K562 (cell line): ENCODE data around the gene TTC8.

ENCODE experiments used
- BDP1 ChIP-seq: IDR thresholded peaks from 3 replicates; pipeline ENCODE4 v1.6.1; 2011; ENCODE audit not compliant: insufficient read length, insufficient read depth
- CHD2 ChIP-seq: IDR thresholded peaks from 2 replicates; pipeline ENCODE4 v1.6.1; 2011; ENCODE audit warnings: low read depth, low read length
- ESRRA ChIP-seq: fragments of 450-650 bp; IDR thresholded peaks from 2 replicates; pipeline ENCODE4 v1.6.1; 2014; ENCODE audit warnings: low read depth, mild to moderate bottlenecking, moderate library complexity, borderline replicate concordance
- POLR2AphosphoS5 ChIP-seq: IDR thresholded peaks from 2 replicates; pipeline ENCODE4 v1.6.1; 2011; ENCODE audit warnings: mild to moderate bottlenecking, low read depth, low read length, moderate library complexity; ENCODE audit not compliant: control insufficient read depth, insufficient read depth
- TF ChIP-seq, protein P1 (sequence below), 3 experiments: IDR thresholded peaks in 2 of 3; conservative IDR thresholded peaks in 1 of 3; 2 replicates each; pipeline ENCODE4 v1.5.1; 2011 to 2012; ENCODE audit warnings: low read length in 3 of 3, mild to moderate bottlenecking in 3 of 3, control low read depth in 2 of 3, improper control_type of control experiment in 1 of 3, inconsistent platforms in 1 of 3, low read depth in 1 of 3, mixed read lengths in 1 of 3, moderate library complexity in 1 of 3; ENCODE audit not compliant: insufficient read depth in 2 of 3
- TF ChIP-seq, protein P2 (sequence below): sonication (generic); formaldehyde crosslinking; IDR thresholded peaks from 2 replicates; pipeline ENCODE4 v1.8.1; 2023; ENCODE audit warnings: mild to moderate bottlenecking, missing genetic modification reagents
- TF ChIP-seq, protein P3 (sequence below), 2 experiments: fragments of 200-800 bp in 1 of 2; sonication (Bioruptor generic) in 1 of 2; sonication (generic) in 1 of 2; formaldehyde crosslinking in 1 of 2; IDR thresholded peaks in 1 of 2; conservative IDR thresholded peaks in 1 of 2; 2 replicates each; pipeline versions ENCODE4 v1.5.0 to v1.6.1; 2016 to 2020; ENCODE audit warnings: missing compliant biosample characterization in 1 of 2, missing genetic modification characterization in 1 of 2, missing genetic modification reagents in 1 of 2
- TF ChIP-seq, protein P4 (sequence below): fragments of 250-450 bp; sonication (Bioruptor Pico); IDR thresholded peaks from 2 replicates; pipeline ENCODE4 v1.5.0; 2021; ENCODE audit warnings: mild to moderate bottlenecking, moderate library complexity

DNA sequence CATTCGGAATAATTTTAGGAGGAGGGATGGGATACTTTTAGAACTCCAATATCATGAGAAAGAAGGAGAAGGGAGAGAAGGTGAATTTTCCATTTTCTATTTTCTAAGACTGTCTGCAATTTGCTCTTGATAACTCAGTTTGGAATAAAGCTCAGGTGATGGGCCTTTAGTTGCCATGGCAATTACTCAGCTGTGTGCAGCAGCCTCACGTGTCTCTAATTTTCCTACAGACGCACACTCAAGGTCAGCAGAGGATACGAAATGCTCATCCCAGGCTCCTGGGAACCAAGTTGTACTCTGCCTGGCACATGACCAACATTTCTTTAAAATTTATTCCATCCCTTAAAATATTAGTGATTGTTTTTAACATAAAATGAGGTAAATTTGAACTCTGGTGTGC is 76.7 kb downstream of the TTC8 start:
- TF ChIP-seq, protein P1, sequence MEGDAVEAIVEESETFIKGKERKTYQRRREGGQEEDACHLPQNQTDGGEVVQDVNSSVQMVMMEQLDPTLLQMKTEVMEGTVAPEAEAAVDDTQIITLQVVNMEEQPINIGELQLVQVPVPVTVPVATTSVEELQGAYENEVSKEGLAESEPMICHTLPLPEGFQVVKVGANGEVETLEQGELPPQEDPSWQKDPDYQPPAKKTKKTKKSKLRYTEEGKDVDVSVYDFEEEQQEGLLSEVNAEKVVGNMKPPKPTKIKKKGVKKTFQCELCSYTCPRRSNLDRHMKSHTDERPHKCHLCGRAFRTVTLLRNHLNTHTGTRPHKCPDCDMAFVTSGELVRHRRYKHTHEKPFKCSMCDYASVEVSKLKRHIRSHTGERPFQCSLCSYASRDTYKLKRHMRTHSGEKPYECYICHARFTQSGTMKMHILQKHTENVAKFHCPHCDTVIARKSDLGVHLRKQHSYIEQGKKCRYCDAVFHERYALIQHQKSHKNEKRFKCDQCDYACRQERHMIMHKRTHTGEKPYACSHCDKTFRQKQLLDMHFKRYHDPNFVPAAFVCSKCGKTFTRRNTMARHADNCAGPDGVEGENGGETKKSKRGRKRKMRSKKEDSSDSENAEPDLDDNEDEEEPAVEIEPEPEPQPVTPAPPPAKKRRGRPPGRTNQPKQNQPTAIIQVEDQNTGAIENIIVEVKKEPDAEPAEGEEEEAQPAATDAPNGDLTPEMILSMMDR (IDR thresholded peaks at IDR 0.05 in 2 of 3, conservative IDR thresholded peaks at IDR 0.05 in 1 of 3; ENCODE audit: insufficient read depth in 2 of 3, low read depth in 1 of 3, low read length in 3 of 3) = no peak
- TF ChIP-seq, protein P2, sequence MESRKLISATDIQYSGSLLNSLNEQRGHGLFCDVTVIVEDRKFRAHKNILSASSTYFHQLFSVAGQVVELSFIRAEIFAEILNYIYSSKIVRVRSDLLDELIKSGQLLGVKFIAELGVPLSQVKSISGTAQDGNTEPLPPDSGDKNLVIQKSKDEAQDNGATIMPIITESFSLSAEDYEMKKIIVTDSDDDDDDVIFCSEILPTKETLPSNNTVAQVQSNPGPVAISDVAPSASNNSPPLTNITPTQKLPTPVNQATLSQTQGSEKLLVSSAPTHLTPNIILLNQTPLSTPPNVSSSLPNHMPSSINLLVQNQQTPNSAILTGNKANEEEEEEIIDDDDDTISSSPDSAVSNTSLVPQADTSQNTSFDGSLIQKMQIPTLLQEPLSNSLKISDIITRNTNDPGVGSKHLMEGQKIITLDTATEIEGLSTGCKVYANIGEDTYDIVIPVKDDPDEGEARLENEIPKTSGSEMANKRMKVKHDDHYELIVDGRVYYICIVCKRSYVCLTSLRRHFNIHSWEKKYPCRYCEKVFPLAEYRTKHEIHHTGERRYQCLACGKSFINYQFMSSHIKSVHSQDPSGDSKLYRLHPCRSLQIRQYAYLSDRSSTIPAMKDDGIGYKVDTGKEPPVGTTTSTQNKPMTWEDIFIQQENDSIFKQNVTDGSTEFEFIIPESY = no peak
- TF ChIP-seq, protein P3, sequence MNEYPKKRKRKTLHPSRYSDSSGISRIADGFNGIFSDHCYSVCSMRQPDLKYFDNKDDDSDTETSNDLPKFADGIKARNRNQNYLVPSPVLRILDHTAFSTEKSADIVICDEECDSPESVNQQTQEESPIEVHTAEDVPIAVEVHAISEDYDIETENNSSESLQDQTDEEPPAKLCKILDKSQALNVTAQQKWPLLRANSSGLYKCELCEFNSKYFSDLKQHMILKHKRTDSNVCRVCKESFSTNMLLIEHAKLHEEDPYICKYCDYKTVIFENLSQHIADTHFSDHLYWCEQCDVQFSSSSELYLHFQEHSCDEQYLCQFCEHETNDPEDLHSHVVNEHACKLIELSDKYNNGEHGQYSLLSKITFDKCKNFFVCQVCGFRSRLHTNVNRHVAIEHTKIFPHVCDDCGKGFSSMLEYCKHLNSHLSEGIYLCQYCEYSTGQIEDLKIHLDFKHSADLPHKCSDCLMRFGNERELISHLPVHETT (CRISPR knock-in tag; conservative IDR thresholded peaks at IDR 0.05 in 1 of 2, IDR thresholded peaks at IDR 0.05 in 1 of 2) = no peak
- TF ChIP-seq, protein P4, sequence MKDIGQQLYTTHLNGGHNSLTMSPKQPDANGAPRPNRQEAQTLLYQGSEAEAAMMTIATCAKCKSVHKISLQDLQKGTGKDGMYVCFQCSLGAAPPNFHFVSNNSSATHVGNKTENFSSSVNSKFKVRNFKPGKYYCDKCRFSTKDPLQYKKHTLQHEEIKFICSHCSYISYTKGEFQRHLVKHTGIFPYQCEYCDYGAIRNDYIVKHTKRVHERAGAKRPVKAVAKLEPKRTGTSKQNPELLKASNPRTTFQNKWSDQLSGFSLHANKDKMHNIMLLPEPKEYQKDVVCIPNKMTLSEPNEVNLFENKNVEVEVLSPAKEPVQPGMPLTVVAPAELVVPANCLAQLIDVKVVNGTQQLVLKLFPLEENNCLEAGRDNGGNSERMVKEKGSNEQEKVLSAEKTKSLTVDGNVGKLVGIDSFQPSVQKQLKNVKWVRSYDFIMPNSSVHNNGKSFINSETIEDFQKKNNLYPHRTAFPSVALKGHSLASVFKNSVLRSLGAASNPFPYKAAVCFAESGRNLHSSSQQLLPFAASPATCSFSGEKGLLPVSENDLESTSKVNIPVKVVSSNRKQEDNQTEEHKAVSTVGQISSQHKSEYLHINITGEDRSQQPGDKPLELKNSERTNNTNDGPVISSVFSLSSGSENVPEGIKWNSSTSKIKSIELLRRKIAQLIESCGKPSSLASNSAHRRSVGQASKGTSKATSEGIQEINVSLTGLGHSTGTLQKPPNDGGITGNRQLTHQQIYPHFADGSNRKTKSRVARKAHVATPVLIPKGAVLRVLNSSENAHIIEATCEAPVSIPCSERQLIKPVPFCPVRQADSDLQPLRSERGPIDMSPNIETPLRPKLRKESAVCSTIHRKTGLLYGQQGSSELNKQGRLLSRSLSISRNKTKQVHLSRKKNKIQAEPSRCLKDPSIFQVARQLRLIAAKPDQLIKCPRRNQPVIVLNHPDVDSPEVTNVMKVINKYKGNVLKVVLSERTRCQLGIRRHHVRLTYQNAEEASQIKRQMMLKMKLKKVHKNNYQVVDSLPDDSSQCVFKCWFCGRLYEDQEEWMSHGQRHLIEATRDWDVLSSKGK = no peak
- TF ChIP-seq ESRRA (no peak), CHD2 (no peak), POLR2AphosphoS5 (no peak), BDP1 (no peak)
